Measurements from ENCODE around the gene MBD5.
A peak's percentile ranks its signal among the peaks of the same experiment; 100 is the strongest.

Gene MBD5

GRCh38 chr2:148565272-148565894 is 544.5 kb downstream of the MBD5 start:
- TF ChIP-seq ZFX (IDR thresholded peaks at IDR 0.05) (no peak), CTCF (conservative IDR thresholded peaks at IDR 0.05) (peak; percentile 16; the same call in 1 of the 2 replicates)
- H3K27ac ChIP-seq, result no peak overlapping the region
